Gastrocnemius medialis (tissue), 4 donors: ENCODE data around the gene CLEC3B. TPM values are rescaled to one million over a fixed set of nuclear protein-coding genes. Genes with fewer than 3 reads are reported as not detected.

Source experiments
- ATAC-seq, 2 donors: fragments of 150-250 bp; one replicate each; pipeline ENCODE4 v1.9.1; 2016
- DNase-seq, 2 donors: peaks; one replicate each; pipeline ENCODE4 v3.0.0-alpha.2; 2019
- H3K27ac ChIP-seq, 4 donors: fragments of 200-600 bp; sonication (generic); 1 replicate in 1 of 4; 2 replicates in 3 of 4; pipeline ENCODE4 v1.5.1; 2016 to 2018; ENCODE audit warnings: mild to moderate bottlenecking in 2 of 4, moderate library complexity in 1 of 4
- H3K27me3 ChIP-seq, 3 donors: fragments of 200-600 bp; sonication (generic) in 2 of 3; 1 replicate in 1 of 3; 2 replicates in 2 of 3; pipeline versions ENCODE4 v1.5.1 to v1.6.0; 2016 to 2019; ENCODE audit warnings: mild to moderate bottlenecking in 1 of 3, moderate library complexity in 1 of 3
- H3K36me3 ChIP-seq, 2 donors: fragments of 200-600 bp; sonication (generic) in 1 of 2; one replicate each; pipeline ENCODE4 v1.5.1; 2017 to 2018
- H3K4me1 ChIP-seq, 2 donors: fragments of 200-600 bp; sonication (generic) in 1 of 2; one replicate each; pipeline ENCODE4 v1.5.1; 2016 to 2017; ENCODE audit warnings: mild to moderate bottlenecking in 2 of 2
- H3K4me3 ChIP-seq, 4 donors: fragments of 200-600 bp; sonication (generic) in 3 of 4; 1 replicate in 1 of 4; 2 replicates in 3 of 4; pipeline ENCODE4 v1.5.1; 2016 to 2019; ENCODE audit warnings: mild to moderate bottlenecking in 2 of 4
- H3K9me3 ChIP-seq, 3 donors: fragments of 200-600 bp; sonication (generic) in 2 of 3; 1 replicate in 1 of 3; 2 replicates in 2 of 3; pipeline ENCODE4 v1.5.1; 2016 to 2019
- CTCF ChIP-seq, 5 experiments: fragments of 450-650 bp in 3 of 5; fragments of 200-600 bp in 2 of 5; sonication (generic) in 2 of 5; IDR thresholded peaks in 4 of 5; conservative IDR thresholded peaks in 1 of 5; 1 replicate in 4 of 5; 2 replicates in 1 of 5; pipeline ENCODE4 v1.5.1; 2016 to 2019; ENCODE audit warnings: antibody characterized with exemption in 5 of 5, mild to moderate bottlenecking in 3 of 5, moderate library complexity in 3 of 5
- POLR2A ChIP-seq, 2 donors: fragments of 450-650 bp; IDR thresholded peaks; one replicate each; pipeline ENCODE4 v1.6.1; 2017; ENCODE audit warnings: antibody characterized with exemption in 2 of 2, mild to moderate bottlenecking in 2 of 2, moderate library complexity in 2 of 2
- in situ Hi-C, 4 donors: fragments of 200-750 bp; cut with MboI; loops; one replicate each; pipeline versions ENCODE4 v1.15.0 to v1.8.0; 2017; ENCODE audit warnings: low sequenced_read_pairs in 4 of 4
- intact Hi-C: fragments of 100-400 bp; cut with DNase I; formaldehyde crosslinking; loops from one replicate; pipeline ENCODE4 v1.15.1; 2023; ENCODE audit warnings: low total_unique reads
- total RNA-seq, 4 donors: library from RNA; depleted of rRNA; stranded (reverse); fragments of >200 nt; gene quantifications; one replicate each; pipeline versions ENCODE4 v1.1.0 to v1.2.3, GENCODE V29; 2016

The CLEC3B gene
- total RNA-seq, 4 donors from 2014 or later, result 14.5 to 23.4 (median 20.7) TPM

GRCh38 chr3:44996556-44996969, 29.5 kb upstream of the CLEC3B start:
- ATAC-seq (peak; percentile 88 to 92), DNase-seq (peak in 1 of 2 donors; percentile 51)
- H3K27me3 ChIP-seq, result no peaks in the 10 kb centered on the region
- H3K9me3 ChIP-seq, result no peaks in the 10 kb centered on the region
- H3K4me3 ChIP-seq, result peak overlapping the region in 1 of 4 donors; percentile 21
- H3K27ac ChIP-seq, result peak overlapping the region; percentile 61 to 89 (median 71)
- peaks cover 0 to 31% of the 10 kb centered on the region in 2 donors for H3K36me3 ChIP-seq
- peaks cover 28 to 42% of the 10 kb centered on the region in 2 donors for H3K4me1 ChIP-seq
- intact Hi-C loops, result no loop called here
- TF ChIP-seq CTCF (IDR thresholded peaks at IDR 0.05 in 4 of 5, conservative IDR thresholded peaks at IDR 0.05 in 1 of 5) (no peak), POLR2A (IDR thresholded peaks at IDR 0.05) (no peak)
- in situ Hi-C loops, result no loop called here

- H3K9me3 ChIP-seq, result no peaks in the 10 kb centered on the region
- DNase-seq (no peak), ATAC-seq (no peak)
- in situ Hi-C loops (no loop called here), intact Hi-C loops (no loop called here)
- H3K4me1 ChIP-seq, result peaks cover 32 to 51% of the 10 kb centered on the region in 2 donors
- TF ChIP-seq POLR2A (IDR thresholded peaks at IDR 0.05) (no peak), CTCF (IDR thresholded peaks at IDR 0.05 in 4 of 5, conservative IDR thresholded peaks at IDR 0.05 in 1 of 5) (no peak)
- peak overlapping the region in 3 of 4 donors; percentile 0 to 89 (median 39) for H3K27ac ChIP-seq
- H3K27me3 ChIP-seq, result no peaks in the 10 kb centered on the region
- peaks cover 0 to 28% of the 10 kb centered on the region in 2 donors for H3K36me3 ChIP-seq
- H3K4me3 ChIP-seq, result no peak overlapping the region
Observed at GRCh38 chr3:44999782-45000181, 26.3 kb upstream of the CLEC3B start.

- peak overlapping the region; percentile 31 to 89 (median 58) for H3K27ac ChIP-seq
- no peaks in the 10 kb centered on the region for H3K27me3 ChIP-seq
- peaks cover 23 to 43% of the 10 kb centered on the region in 2 donors for H3K4me1 ChIP-seq
- DNase-seq, result no peak
- TF ChIP-seq POLR2A (IDR thresholded peaks at IDR 0.05), result no peak
- no peak for TF ChIP-seq CTCF (IDR thresholded peaks at IDR 0.05 in 4 of 5, conservative IDR thresholded peaks at IDR 0.05 in 1 of 5)
- no peaks in the 10 kb centered on the region for H3K9me3 ChIP-seq
- intact Hi-C loops (no loop called here), in situ Hi-C loops (no loop called here)
- ATAC-seq, result no peak
- no peak overlapping the region for H3K4me3 ChIP-seq
- H3K36me3 ChIP-seq, result peaks cover 0 to 38% of the 10 kb centered on the region in 2 donors
Observed at GRCh38 chr3:45000823-45001222, 25.3 kb upstream of the CLEC3B start.

GRCh38 chr3:45001738-45002137, 24.4 kb upstream of the CLEC3B start:
- Histone ChIP-seq H3K4me1 (peaks cover 15 to 36% of the 10 kb centered on the region in 2 donors), H3K27ac (peak overlapping the region; percentile 64 to 89 (median 76)), H3K9me3 (no peaks in the 10 kb centered on the region), H3K4me3 (no peak overlapping the region), H3K36me3 (peaks cover 0 to 38% of the 10 kb centered on the region in 2 donors), H3K27me3 (no peaks in the 10 kb centered on the region)
- intact Hi-C loops, result no loop called here
- no peak for ATAC-seq
- no peak for DNase-seq
- no peak for TF ChIP-seq POLR2A (IDR thresholded peaks at IDR 0.05)
- peak in 1 of 5 experiments; percentile 11 for TF ChIP-seq CTCF (IDR thresholded peaks at IDR 0.05 in 4 of 5, conservative IDR thresholded peaks at IDR 0.05 in 1 of 5)
- in situ Hi-C loops, result no loop called here
